ENCODE data around the gene GIMAP6.

The GIMAP6 gene

DNA sequence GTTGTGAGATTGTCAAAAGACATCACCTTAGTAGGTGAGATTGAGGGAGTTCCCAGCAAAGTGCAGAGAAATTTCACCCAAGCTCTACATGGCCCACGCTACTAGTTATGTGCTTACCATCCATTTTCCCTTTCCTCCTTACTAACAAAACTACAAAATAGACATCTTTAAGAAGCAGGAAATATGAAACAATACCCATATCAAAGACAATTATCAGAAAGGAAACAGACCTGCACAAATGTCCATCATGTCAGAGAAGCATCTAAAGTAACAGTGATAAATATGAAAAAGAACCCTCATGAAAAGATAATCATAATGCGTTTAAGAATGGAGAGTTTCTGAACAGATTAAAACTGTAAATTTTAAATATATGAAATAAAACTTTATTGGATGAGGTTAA, 36.8 kb downstream of the GIMAP6 start:
- no peak for DNase-seq (ENCODE audit: low read depth)
- no peak overlapping the region for H3K4me3 ChIP-seq (ENCODE audit: low read depth, low read length)
- TF ChIP-seq, protein P1, sequence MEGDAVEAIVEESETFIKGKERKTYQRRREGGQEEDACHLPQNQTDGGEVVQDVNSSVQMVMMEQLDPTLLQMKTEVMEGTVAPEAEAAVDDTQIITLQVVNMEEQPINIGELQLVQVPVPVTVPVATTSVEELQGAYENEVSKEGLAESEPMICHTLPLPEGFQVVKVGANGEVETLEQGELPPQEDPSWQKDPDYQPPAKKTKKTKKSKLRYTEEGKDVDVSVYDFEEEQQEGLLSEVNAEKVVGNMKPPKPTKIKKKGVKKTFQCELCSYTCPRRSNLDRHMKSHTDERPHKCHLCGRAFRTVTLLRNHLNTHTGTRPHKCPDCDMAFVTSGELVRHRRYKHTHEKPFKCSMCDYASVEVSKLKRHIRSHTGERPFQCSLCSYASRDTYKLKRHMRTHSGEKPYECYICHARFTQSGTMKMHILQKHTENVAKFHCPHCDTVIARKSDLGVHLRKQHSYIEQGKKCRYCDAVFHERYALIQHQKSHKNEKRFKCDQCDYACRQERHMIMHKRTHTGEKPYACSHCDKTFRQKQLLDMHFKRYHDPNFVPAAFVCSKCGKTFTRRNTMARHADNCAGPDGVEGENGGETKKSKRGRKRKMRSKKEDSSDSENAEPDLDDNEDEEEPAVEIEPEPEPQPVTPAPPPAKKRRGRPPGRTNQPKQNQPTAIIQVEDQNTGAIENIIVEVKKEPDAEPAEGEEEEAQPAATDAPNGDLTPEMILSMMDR (conservative IDR thresholded peaks at IDR 0.05; ENCODE audit: low read depth, low read length), result no peak

DNA sequence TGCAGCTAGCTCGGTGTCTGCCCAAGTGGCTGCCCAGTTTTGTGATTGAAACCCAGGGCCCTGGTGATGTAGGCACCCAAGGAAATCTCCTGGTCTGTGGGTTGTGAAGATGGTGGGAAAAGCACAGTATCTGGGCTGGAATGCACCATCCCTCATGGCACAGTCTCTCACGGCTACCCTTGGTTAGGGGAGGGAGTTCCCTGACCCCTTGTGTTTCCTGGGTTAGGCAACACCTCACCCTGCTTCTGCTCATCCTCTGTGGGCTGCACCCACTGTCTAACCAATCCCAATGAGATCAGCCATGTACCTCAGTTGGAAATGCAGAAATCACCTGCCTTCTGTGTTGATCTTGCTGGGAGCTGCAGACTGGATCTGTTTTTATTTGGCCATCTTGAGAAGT, 37.4 kb downstream of the GIMAP6 start:
- TF ChIP-seq, protein P1 (conservative IDR thresholded peaks at IDR 0.05; ENCODE audit: low read depth, low read length), result no peak
- no peak for DNase-seq (ENCODE audit: low read depth)
- no peak overlapping the region for H3K4me3 ChIP-seq (ENCODE audit: low read depth, low read length)

DNA sequence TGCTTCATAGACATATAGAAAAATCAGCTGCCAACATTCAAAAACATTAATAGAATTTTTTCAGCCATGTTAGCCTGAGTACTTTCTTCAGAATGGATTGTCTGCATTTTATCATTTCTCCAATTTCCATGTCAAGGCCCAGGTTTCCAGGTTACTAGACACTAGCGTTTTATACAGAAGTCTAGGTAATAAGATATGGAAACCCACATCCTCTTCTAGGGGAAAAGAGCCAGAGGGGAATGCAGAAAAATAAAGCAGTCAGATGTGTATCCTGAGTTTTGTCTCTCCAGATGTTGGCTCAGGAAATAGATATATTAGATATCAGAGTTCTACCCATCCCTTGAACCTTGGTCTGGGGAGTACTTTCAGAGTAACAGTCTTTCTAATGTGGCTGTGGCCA, 44.6 kb downstream of the GIMAP6 start:
- no peak overlapping the region for H3K4me3 ChIP-seq (ENCODE audit: low read depth, low read length)
- TF ChIP-seq, protein P1 (conservative IDR thresholded peaks at IDR 0.05; ENCODE audit: low read depth, low read length), result no peak
- no peak for DNase-seq (ENCODE audit: low read depth)

DNA sequence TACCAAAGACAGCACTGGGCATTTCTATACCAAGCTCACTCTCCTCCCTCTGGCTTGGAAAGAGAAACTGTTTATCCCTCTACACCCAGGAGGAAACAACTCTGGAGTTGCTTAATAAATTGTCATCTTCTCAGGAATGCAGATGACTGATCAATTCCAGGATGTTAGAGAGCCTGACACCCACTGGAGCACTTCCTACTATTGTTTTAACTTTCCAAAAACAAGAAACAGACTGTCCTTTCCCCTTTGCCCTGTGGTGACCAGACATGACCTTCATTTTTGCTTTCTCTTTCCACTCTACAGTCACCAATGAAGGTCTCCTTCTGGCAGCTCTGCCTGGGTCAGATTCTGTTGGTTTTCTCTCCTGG, 45.4 kb downstream of the GIMAP6 start:
- H3K4me3 ChIP-seq (ENCODE audit: low read depth, low read length), result no peak overlapping the region
- DNase-seq (ENCODE audit: low read depth), result no peak
- TF ChIP-seq, protein P1 (conservative IDR thresholded peaks at IDR 0.05; ENCODE audit: low read depth, low read length), result no peak

DNA sequence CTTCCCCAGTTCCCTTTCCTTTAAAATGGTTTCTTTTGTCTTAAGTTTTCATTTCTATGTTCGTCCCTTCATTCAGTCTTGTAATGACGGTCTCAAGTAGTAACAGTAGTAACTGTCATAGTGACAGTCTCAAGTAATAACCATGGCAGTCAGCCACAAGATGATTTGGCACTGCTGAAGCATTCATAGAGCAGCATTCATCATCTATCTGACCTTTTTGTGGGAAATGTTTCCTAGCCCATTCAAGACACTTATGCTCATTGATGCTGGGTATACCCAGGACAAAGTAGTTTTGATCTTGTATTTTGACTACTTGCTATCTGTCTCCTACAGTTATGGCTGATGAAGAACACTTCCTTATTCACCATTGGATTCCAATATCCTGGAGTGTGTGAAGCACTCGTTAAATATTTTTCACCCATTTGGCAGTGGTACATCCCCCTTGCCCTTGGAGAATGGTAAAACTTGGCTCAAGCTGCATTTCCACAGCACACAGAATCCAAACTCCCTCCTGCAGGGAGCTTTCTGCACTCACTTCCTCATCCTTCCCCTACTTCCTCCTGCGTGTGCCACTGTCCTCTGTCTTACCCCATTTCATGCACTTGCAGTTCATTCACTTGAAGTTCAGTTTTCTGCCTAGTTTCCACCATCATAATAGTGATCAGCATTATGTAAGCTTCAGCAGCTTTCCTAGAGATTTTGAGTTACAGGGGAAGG, 46.0 kb downstream of the GIMAP6 start:
- TF ChIP-seq, protein P1 (conservative IDR thresholded peaks at IDR 0.05; ENCODE audit: low read depth, low read length), result no peak
- DNase-seq (ENCODE audit: low read depth), result no peak
- H3K4me3 ChIP-seq (ENCODE audit: low read depth, low read length), result no peak overlapping the region

DNA sequence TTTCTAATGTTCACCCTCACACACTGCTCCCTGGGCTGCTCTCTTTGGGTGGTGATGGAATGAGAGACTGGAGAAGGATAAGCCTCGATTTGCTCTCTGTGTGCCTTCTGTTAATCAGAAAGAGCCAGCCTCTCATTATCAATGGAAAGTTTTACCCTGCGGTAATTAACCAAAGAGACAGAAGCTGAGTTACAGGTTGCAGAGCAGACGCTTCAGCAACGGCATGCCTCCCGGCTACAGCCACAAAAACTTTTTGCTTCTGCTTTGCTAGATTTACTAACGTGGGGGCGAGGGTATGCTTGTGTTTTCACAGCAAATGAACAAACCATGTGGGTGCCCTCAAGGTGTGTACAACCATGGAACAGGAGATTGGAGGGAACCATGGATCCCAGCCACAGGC, 47.0 kb downstream of the GIMAP6 start:
- H3K4me3 ChIP-seq (ENCODE audit: low read depth, low read length), result no peak overlapping the region
- no peak for DNase-seq (ENCODE audit: low read depth)
- TF ChIP-seq, protein P1 (conservative IDR thresholded peaks at IDR 0.05; ENCODE audit: low read depth, low read length), result no peak

Data from choroid plexus epithelial cell (primary cell).